WTC11 (cell line): ENCODE data around the gene AASDHPPT. TPM values are rescaled to one million over a fixed set of nuclear protein-coding genes. Genes with fewer than 3 reads are reported as not detected.

Source experiments
- ATAC-seq: fragments of 200-7000 bp; cut with Tn5 transposase; 2 replicates; pipeline ENCODE4 v1.10.0; 2021; ENCODE audit warnings: mild to moderate bottlenecking, moderate library complexity
- CTCF ChIA-PET: fragments of 300-600 bp; sonication (Branson Sonifier 250); formaldehyde crosslinking; loops from one replicate; lab custom pipeline; 2021; ENCODE audit warnings: antibody characterized with exemption; lab: Charles Lee
- POLR2A ChIA-PET: fragments of 350-600 bp; sonication (Branson Sonifier 250); formaldehyde crosslinking; loops from one replicate; lab custom pipeline; 2021; ENCODE audit warnings: antibody characterized with exemption; lab: Charles Lee
- DNase-seq: peaks from one replicate; pipeline ENCODE4 v3.0.0; 2021; ENCODE audit warnings: low spot score
- H3K27ac Mint-ChIP-seq: 2 replicates; pipeline ENCODE4 v1.8.0; 2021; ENCODE audit warnings: mixed read lengths
- H3K27me3 Mint-ChIP-seq: 2 replicates; pipeline ENCODE4 v1.8.0; 2021; ENCODE audit warnings: low read depth, mild to moderate bottlenecking, moderate library complexity, mixed read lengths
- H3K36me3 Mint-ChIP-seq: 2 replicates; pipeline ENCODE4 v1.8.0; 2021; ENCODE audit warnings: mixed read lengths
- H3K4me1 Mint-ChIP-seq: 2 replicates; pipeline ENCODE4 v1.8.0; 2022; ENCODE audit warnings: mixed read lengths
- H3K4me3 Mint-ChIP-seq: 2 replicates; pipeline ENCODE4 v1.8.0; 2021; ENCODE audit warnings: mild to moderate bottlenecking, moderate library complexity, mixed read lengths
- H3K9me3 Mint-ChIP-seq: 2 replicates; pipeline ENCODE4 v1.8.0; 2021; ENCODE audit warnings: mixed read lengths
- CDX4 ChIP-seq: fragments of 250-450 bp; sonication (Bioruptor Pico); IDR thresholded peaks from 2 replicates; pipeline ENCODE4 v1.9.0; 2021; ENCODE audit warnings: moderate library complexity, mild to moderate bottlenecking, inconsistent platforms, borderline replicate concordance
- CREB1 ChIP-seq: sonication (generic); formaldehyde crosslinking; IDR thresholded peaks from 2 replicates; pipeline ENCODE4 v1.8.0; 2023; ENCODE audit warnings: mild to moderate bottlenecking, missing genetic modification reagents
- ESRRA ChIP-seq: sonication (generic); formaldehyde crosslinking; IDR thresholded peaks from 2 replicates; pipeline ENCODE4 v1.8.1; 2022; ENCODE audit warnings: mild to moderate bottlenecking, missing genetic modification reagents, borderline replicate concordance
- FOXP1 ChIP-seq: sonication (generic); formaldehyde crosslinking; IDR thresholded peaks from 2 replicates; pipeline ENCODE4 v1.8.0; 2022; ENCODE audit warnings: missing genetic modification reagents, mild to moderate bottlenecking, moderate library complexity, borderline replicate concordance
- HMGA2 ChIP-seq: fragments of 250-450 bp; sonication (Bioruptor Pico); IDR thresholded peaks from 2 replicates; pipeline ENCODE4 v1.4.0; 2021; ENCODE audit warnings: mild to moderate bottlenecking, moderate library complexity
- ZNF138 ChIP-seq: sonication (generic); formaldehyde crosslinking; conservative IDR thresholded peaks from 2 replicates; pipeline ENCODE4 v1.8.1; 2022; ENCODE audit warnings: mild to moderate bottlenecking, moderate library complexity, missing genetic modification reagents
- ZNF512 ChIP-seq: sonication (generic); formaldehyde crosslinking; IDR thresholded peaks from 2 replicates; pipeline ENCODE4 v1.8.1; 2022; ENCODE audit warnings: missing genetic modification reagents, borderline replicate concordance
- ZNF671 ChIP-seq: fragments of 250-450 bp; sonication (Bioruptor Pico); IDR thresholded peaks from 2 replicates; pipeline ENCODE4 v1.8.0; 2021; ENCODE audit warnings: mild to moderate bottlenecking
- total RNA-seq: library from RNA; stranded (reverse); gene quantifications from 3 replicates; pipeline ENCODE4 v1.2.3, GENCODE V29; 2021

Gene AASDHPPT
- total RNA-seq, 1 experiment from 2014 or later: 37.0 TPM

- H3K4me1 Mint-ChIP-seq: peaks cover 23% of the 10 kb centered on the region
- no peak for DNase-seq
- peaks cover 7% of the 10 kb centered on the region for H3K36me3 Mint-ChIP-seq
- no peak overlapping the region for H3K4me3 Mint-ChIP-seq
- H3K9me3 Mint-ChIP-seq: peaks cover 12% of the 10 kb centered on the region
- POLR2A ChIA-PET: no interaction called here
- no peak for TF ChIP-seq ZNF138 (CRISPR knock-in tag)
- peak; percentile 81; the same call in 1 of the 2 replicates for TF ChIP-seq ESRRA (CRISPR knock-in tag)
- TF ChIP-seq, all 79 proteins: peak for 1
- H3K27ac Mint-ChIP-seq: no peak overlapping the region
- no peaks in the 10 kb centered on the region for H3K27me3 Mint-ChIP-seq
- CTCF ChIA-PET: interaction anchor here (0.5 kb wide), 1 partner anchor 257 kb away, joined by 11 read pairs; no protein-coding TSS in a partner anchor
- peak; percentile 43 for ATAC-seq
Measured at GRCh38 chr11:106133529-106133928, 56.1 kb downstream of the AASDHPPT start.

- no peak for ATAC-seq
- CTCF ChIA-PET: no interaction called here
Measured at GRCh38 chr11:106137061-106137460, 59.6 kb downstream of the AASDHPPT start.

DNA sequence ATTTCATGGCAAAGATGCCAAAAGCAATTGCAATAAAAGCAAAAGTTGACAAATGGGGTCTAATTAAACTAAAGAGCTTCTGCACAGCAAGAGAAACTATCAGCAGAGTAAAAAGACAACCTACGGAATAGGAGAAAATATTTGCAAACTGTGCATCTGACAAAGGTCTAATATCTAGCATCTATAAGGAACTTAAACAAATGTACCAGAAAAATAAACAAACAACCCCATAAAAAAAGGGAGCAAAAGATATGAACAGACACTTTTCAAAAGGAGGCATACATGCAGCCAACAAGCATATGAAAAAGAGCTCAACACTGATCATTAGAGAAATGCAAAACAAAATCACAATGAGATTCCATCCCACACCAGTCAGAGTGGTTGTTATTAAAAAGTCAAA lies 60.3 kb downstream of the AASDHPPT start:
- H3K9me3 Mint-ChIP-seq: peaks cover 36% of the 10 kb centered on the region
- no peak overlapping the region for H3K4me3 Mint-ChIP-seq
- ChIA-PET CTCF (no interaction called here), POLR2A (no interaction called here)
- ATAC-seq (no peak), DNase-seq (no peak)
- peaks cover 22% of the 10 kb centered on the region for H3K36me3 Mint-ChIP-seq
- TF ChIP-seq CDX4: no peak
- TF ChIP-seq ZNF512 (CRISPR knock-in tag): no peak
- TF ChIP-seq HMGA2 (CRISPR knock-in tag): no peak
- no peak for TF ChIP-seq ZNF671 (CRISPR knock-in tag)
- H3K27ac Mint-ChIP-seq: no peak overlapping the region
- no peaks in the 10 kb centered on the region; the same call in 1 of the 2 replicates for H3K27me3 Mint-ChIP-seq
- no peaks in the 10 kb centered on the region for H3K4me1 Mint-ChIP-seq

More at GRCh38 chr11:106137061-106137460, 59.6 kb downstream of the AASDHPPT start:
- TF ChIP-seq CREB1 (CRISPR knock-in tag) (no peak), FOXP1 (no peak)
- Mint-ChIP-seq H3K9me3 (peaks cover 29% of the 10 kb centered on the region), H3K4me1 (peaks cover 2% of the 10 kb centered on the region; the same call in 1 of the 2 replicates), H3K27ac (no peak overlapping the region), H3K36me3 (peaks cover 15% of the 10 kb centered on the region), H3K27me3 (no peaks in the 10 kb centered on the region; the same call in 1 of the 2 replicates), H3K4me3 (no peak overlapping the region)
- no peak for DNase-seq
- POLR2A ChIA-PET: no interaction called here

Other genes with a start within 250 kb of the AASDHPPT start
- gene MSANTD4, start 55.4 kb upstream of the AASDHPPT start, total RNA-seq: 22.0 to 25.5 TPM (median 25.1 TPM) in 3 replicates
- gene KBTBD3, start 315 bp upstream of the AASDHPPT start, total RNA-seq: 3.8 to 4.9 TPM (median 4.1 TPM) in 3 replicates